NCI-H1436 (cell line): ENCODE results near the gene MAD2L1BP.

ENCODE experiments used
- DNase-seq: peaks from one replicate; lab custom pipeline; 2025; lab: John Stamatoyannopoulos, UW

Gene MAD2L1BP

GRCh38 chr6:43683708-43684455 is 48.2 kb downstream of the MAD2L1BP start:
- no peak for DNase-seq

- DNase-seq = no peak
Observed at GRCh38 chr6:43687079-43687436, 51.4 kb downstream of the MAD2L1BP start.

GRCh38 chr6:43687437-43688347 is 52.1 kb downstream of the MAD2L1BP start, which contains the start of gene MRPS18A:
Gene MRPS18A, minus strand, starts transcription at chr6:43687791. Its CDS starts 12 bp downstream, at chr6:43687779.
- peak; percentile 56 for DNase-seq

- no peak for DNase-seq
Observed at GRCh38 chr6:43689421-43689820, 53.8 kb downstream of the MAD2L1BP start.
